GM21529 (cell line): Measurements from ENCODE around the gene ADARB2.

ENCODE experiments used
- ATAC-seq: cut with Tn5 transposase; IDR thresholded peaks from one replicate; pipeline ENCODE4 v1.9.1; 2021; ENCODE audit not compliant: unreplicated experiment

Gene ADARB2

DNA sequence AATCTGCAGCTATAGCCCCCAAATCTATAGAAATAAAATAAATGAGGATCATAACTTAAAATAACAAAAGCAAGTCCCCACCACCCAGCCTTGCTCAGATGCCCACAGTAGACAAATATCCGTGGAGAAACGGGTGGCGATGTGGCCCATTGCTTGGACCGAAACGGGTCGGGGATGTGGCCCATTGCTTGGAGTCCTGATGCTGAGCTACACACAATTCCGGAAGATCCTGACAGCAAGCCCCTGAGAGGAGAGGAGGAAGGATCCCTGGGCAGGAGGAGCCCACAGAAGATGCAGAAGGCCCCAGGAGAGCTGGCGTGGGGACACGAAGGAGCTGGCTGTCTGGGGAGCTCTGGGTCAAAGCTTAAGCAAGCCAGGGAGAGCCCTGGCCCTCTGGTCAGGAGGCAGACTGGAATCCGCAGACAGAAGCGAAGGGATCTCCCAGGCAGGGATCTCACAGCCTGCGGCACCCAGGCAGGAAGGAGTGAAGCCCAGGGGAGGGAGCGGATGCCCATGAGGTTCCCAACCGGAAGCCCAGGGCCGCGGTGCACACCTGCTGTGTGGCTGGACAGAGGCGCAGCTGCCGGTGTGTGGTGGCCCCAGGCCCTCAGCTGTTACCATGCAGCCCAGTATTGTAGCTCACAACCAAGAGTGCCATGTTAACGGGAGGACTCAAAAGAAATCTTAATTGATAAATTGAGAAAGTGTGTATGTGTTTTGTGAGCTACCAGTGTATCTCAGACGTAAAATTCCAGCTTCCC lies 138.8 kb downstream of the ADARB2 start:
- ATAC-seq, result no peak

DNA sequence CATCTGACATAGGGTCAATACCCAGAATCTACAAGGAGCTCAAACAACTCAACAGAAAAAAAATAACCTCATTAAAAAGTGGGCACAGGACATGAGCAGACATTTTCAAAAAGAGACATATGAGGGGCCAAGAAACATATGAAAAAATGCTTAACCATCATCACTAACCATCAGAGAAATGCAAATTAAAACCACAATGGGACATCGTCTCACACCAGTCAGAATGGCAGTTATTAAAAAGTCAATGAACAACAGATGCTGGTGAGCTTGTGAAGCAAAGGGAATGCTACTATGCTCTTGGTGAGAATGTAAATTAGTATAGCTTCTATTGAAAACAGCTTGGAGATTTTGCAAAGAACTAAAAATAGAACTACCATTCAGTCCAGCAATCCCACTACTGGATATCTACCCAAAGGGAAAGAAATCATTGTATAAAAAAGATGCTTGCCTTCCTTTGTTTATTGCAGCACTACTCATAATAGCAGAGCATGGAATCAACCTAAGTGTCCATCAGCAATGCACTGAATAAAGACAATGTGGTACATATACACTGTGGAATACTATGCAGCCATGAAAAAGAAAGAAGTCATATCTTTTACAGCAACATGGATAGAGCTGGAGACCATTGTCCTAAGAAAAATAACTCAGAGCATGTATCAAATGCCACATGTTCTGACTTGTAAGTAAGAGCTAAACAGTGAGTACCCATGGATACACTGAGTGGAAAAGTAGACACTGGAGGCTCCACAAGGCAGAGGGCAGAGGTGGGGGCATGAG lies 139.8 kb downstream of the ADARB2 start:
- ATAC-seq, result no peak

DNA sequence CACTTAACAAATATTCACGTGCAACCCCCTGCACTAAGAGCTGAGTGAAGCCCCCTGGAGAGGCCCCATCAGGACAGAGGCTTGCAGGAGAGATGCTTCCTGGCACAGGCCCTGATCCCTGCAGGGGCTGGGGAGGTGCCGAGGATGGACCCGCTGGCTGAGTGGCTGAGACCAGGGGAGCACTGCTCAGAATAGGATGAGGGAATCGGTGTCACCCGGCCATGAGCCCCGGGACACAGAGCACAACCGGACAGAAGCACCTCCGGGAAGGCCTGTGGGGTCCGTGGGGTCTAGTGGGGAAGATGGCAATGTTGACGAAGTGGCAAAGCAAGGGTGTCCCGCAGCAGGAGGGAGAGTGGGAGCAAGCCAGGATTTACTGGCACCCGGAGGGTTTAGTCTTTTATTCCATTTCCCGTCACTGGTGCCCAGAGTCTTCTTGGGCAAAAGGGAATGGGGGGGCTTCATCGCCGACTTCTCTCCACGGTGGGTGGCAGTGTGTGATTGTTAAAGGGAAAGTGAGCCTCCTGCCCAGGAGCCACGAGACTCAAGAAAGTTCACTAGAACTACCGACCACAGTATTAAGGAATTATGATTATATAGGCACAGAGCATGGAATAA lies 140.7 kb downstream of the ADARB2 start:
- no peak for ATAC-seq

DNA sequence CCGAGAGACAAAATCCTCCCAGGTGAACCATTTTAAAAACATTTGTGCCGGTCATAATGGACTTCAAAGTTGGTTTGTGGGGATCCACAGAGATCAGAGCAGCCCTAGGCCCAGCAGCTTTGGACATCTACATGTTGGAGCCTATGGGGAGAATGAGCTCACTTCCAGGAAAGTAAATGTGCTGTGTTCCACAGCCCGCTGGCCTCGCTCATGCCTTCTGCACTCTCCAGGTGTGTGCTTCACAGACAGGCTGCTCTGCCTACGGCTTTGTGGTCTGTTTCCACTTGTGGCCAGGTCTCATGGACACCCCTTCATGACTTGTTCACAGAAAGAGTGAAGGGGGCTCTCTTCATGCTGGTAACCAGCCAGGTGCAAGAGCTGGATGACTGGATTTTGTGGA lies 141.6 kb downstream of the ADARB2 start:
- ATAC-seq, result no peak

DNA sequence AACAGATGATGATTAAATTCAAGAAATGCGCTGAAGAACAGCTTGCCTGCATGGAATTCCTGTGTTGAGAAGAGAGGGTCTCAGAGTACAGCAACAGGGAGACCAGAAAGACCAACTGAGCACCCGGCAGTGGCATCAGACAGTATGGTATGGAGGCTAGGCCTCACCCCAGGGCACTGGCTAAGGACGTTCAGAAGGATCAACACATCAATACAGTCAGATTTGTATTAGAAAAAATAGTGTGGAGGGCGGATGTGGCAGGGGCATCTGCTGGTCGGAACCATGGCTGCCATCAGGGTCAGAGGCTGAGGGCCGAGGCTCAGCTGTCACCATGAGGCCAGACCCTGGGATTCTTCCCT lies 142.1 kb downstream of the ADARB2 start:
- ATAC-seq, result no peak

DNA sequence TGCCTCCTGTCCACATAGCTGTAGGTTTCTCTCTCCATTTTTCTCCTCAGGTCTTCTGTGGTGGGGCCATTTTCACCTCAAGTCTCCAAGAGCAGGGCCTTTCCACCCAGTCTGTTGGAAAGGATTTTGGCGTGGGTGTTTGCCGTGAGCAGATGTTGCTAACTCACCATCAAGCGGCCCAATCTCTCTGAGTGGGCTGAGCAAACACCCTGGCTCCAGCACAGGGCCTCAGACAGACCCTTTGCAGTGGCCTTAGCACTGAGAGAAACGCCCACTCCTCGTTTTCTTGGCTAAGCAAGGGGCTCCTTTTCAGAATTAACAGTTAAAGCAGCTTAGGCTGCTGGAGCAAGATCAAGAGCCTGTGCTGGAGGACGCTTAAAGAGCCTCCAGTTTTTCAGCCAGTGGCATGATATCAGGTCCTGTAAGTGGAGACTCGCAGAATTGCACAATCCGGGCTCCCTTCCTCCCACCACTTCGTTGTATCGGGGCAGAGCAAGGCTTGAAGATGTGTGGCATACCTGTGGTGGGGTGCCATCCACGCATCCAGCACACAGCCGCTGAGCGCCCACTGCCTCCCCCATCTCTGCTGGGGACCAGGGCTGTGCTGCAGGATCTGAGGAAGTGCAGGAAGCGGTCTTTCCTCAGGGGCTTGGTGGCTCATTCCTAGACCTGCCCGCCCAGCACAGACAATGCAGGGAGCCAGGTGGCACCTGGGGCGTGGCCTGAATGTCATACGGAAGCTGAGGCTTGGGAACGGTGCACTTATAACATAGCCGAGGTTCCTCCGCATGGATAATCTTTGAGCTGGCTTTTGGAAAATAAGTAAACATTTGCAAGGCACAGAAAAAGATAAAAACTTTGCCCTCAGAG lies 142.7 kb downstream of the ADARB2 start:
- ATAC-seq, result no peak

GRCh38 chr10:1591742-1592141 lies 145.6 kb downstream of the ADARB2 start:
- no peak for ATAC-seq

GRCh38 chr10:1591045-1591444 lies 146.3 kb downstream of the ADARB2 start:
- ATAC-seq, result no peak

DNA sequence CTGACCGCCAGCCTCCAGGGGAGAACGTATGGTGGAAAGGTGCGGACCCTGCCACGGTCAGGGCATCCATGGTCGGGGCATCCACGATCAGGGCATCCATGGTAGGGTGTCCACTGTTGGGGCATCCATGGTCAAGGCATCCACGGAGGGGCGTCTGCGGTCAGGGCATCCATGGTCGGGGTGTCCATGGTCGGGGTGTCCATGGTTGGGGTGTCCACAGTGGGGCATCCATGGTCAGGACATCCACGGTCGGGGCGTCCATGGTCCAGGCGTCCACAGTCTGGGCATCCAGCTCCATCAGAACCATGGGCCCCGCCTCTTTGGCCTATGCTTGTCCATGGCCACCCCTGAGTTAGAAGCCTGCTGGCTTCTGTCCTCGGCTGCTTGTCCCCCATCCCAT lies 148.1 kb downstream of the ADARB2 start:
- ATAC-seq, result no peak

GRCh38 chr10:1582739-1583138 lies 154.6 kb downstream of the ADARB2 start:
- ATAC-seq, result no peak

- no peak for ATAC-seq
Measured at GRCh38 chr10:1581189-1581588, 156.1 kb downstream of the ADARB2 start.

- ATAC-seq, result no peak
Measured at GRCh38 chr10:1579671-1580070, 157.7 kb downstream of the ADARB2 start.

DNA sequence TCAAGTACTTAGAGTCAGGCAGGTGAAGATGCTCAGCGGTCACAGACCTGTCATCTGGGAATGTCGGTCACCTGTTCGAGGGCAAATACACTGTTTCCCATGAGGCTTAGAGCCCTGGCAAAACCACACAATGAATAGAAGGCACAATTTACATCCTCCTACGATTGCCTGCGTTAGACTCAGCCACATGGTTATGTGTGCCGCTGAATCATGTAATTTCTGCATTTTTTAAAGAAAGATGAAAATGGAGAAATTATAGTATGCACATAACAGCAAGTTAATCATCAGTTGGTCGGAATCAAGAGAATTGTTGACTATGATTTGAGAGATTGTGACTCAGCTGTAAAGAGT lies 158.2 kb downstream of the ADARB2 start:
- ATAC-seq, result no peak

- ATAC-seq, result no peak
Measured at GRCh38 chr10:1578392-1579140, 158.8 kb downstream of the ADARB2 start.

DNA sequence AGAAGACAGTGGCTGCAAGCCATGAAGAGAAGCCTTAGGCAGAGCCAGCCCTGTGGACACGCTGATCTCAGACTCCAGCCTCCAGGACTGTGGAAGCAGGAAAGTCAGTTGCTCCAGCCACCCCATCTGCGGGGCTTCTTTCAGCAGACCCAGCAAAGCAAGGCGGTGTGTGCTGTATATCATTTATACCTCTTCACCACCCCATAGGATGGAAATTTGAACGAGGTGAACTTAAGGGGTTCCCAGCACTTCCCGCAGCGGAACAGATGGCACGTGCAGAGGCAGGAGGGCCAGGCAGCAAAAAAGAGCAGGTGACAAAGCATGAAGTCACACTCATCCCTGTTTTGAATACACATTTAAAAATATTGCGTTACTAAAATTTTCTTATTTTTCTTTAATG lies 159.4 kb downstream of the ADARB2 start:
- ATAC-seq, result no peak

GRCh38 chr10:1577373-1577770 lies 160.0 kb downstream of the ADARB2 start:
- ATAC-seq, result no peak

DNA sequence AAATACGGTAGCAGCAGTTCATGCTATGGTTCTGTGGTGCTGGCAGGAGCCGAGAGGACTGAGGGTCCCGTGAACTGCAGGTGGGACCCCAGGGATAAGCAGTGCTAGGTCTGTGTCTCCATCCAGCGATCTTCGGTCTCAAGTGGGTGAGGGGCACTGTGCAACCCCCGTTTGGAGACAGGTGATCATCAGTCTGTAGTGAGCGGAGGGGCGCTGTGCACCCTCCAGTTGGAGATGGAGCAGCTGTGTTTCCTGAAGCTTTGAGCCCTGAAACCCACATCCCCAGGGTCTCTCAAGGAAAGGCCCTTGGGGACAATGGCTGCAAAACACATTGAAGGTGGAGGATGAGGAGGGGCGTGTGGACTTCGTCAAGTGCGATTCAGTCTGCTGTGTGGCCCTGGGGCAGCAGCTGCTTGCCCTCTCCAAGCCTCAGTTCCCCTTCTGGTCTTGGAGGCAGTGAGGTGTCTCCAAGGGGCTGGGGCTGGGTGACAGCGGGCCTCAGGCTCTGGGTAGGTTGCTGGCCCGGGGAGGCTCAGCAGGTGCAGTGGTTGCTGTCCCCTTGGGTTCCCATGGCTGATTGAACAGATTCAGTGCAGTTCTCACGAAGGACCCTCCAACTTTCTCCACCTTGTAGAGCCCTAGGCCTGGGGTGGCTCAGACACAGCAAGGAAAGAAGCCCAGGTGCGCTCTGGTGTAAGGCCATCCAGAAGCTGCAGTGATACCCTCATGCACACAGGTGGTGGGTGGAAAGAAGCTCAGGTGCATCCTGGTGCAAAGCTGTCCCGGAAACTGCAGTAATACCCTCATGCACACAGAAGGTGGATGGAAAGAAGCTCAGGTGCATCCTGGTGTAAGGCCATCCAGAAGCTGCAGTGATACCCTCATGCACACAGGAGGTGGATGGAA lies 160.6 kb downstream of the ADARB2 start:
- ATAC-seq, result no peak

DNA sequence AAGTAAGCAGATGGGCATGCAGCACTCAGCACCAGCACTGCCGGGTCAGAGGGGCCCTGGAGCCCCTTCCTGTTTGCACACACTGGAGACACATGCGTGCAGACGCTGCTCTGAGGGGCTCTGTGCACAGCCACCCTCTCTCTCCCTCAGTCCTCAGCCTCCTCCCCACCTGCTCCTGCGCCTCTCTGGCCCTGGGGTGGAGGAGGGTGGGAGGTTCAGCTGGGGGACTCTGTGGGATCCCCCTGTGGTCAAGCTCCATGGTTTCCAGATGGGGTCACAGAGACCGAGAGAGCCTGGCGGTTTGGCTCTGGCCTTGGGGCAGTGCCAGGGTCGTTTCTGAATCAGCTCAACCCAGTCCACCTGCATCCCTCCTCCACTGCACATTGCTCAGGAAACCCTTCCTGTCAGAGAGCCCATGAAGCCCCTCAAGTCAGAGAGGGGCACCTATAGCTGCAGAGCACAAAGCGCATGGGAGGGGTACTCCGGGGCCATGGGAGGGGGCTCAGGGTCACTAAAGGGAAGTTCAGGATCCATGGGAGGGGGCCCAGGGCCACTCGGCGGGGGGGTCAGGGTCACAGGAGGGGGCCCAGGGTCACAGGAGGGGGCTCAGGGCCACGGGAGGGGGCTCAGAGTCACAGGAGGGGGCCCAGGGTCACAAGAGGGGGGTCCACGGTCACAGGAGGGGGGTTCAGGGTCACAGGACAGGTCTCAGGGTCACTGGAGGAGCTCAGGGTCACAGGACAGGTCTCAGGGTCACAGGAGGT lies 161.7 kb downstream of the ADARB2 start:
- no peak for ATAC-seq

GRCh38 chr10:1574719-1575118 lies 162.6 kb downstream of the ADARB2 start:
- no peak for ATAC-seq
